Muscle of back (tissue), 13 donors: ENCODE measurements around the gene LINGO1. TPM values are rescaled to one million over a fixed set of nuclear protein-coding genes. Genes with fewer than 3 reads are reported as not detected.

Experiments used
- DNase-seq, 3 donors: peaks; one replicate each; pipeline versions ENCODE4 v3.0.0 to v3.0.0-alpha.2; 2013
- long read RNA-seq, 9 donors: transcript quantifications; one replicate each; lab custom pipeline, GENCODE V29; 2026
- polyA plus RNA-seq, 10 donors: library from polyadenylated mRNA; unstranded; fragments of 120-200 nt; gene quantifications; one replicate each; pipeline ENCODE4 v1.2.1, GENCODE V29; 2013; ENCODE audit not compliant: insufficient read length in 10 of 10

Gene LINGO1, protein sequence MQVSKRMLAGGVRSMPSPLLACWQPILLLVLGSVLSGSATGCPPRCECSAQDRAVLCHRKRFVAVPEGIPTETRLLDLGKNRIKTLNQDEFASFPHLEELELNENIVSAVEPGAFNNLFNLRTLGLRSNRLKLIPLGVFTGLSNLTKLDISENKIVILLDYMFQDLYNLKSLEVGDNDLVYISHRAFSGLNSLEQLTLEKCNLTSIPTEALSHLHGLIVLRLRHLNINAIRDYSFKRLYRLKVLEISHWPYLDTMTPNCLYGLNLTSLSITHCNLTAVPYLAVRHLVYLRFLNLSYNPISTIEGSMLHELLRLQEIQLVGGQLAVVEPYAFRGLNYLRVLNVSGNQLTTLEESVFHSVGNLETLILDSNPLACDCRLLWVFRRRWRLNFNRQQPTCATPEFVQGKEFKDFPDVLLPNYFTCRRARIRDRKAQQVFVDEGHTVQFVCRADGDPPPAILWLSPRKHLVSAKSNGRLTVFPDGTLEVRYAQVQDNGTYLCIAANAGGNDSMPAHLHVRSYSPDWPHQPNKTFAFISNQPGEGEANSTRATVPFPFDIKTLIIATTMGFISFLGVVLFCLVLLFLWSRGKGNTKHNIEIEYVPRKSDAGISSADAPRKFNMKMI
- polyA plus RNA-seq = 10 to 100 TPM in 3 of 10 donors, 1 to 10 TPM in 7; 6.9 to 15.4 (median 9.5) TPM
- long read RNA-seq, donor 1, partial matches to known transcripts = 0 of 2 reads
- long read RNA-seq, donor 1, other reads (novel, unspliced or antisense) = 0 of 2 reads
- long read RNA-seq, donor 2, partial matches to known transcripts = 0 of 2 reads
- long read RNA-seq, donor 2, other reads (novel, unspliced or antisense) = 0 of 2 reads
- long read RNA-seq, donor 3 = 0 reads
- long read RNA-seq, donor 4, partial matches to known transcripts = 0 of 3 reads
- long read RNA-seq, donor 4, other reads (novel, unspliced or antisense) = 0 of 3 reads
- long read RNA-seq, donor 5, transcript LINGO1-201 (2 exons, 3,055 nt) = major isoform, 13 of 13 reads
- long read RNA-seq, donor 5, partial matches to known transcripts = 0 of 13 reads
- long read RNA-seq, donor 5, other reads (novel, unspliced or antisense) = 0 of 13 reads
- long read RNA-seq, donor 6, partial matches to known transcripts = 0 of 2 reads
- long read RNA-seq, donor 6, other reads (novel, unspliced or antisense) = 0 of 2 reads
- long read RNA-seq, donor 7, transcript LINGO1-201 (2 exons, 3,055 nt) = major isoform, 6 of 6 reads
- long read RNA-seq, donor 7, partial matches to known transcripts = 0 of 6 reads
- long read RNA-seq, donor 7, other reads (novel, unspliced or antisense) = 0 of 6 reads
- long read RNA-seq, donor 8, partial matches to known transcripts = 0 of 2 reads
- long read RNA-seq, donor 8, other reads (novel, unspliced or antisense) = 0 of 2 reads
- long read RNA-seq, donor 9 = 0 reads

DNA sequence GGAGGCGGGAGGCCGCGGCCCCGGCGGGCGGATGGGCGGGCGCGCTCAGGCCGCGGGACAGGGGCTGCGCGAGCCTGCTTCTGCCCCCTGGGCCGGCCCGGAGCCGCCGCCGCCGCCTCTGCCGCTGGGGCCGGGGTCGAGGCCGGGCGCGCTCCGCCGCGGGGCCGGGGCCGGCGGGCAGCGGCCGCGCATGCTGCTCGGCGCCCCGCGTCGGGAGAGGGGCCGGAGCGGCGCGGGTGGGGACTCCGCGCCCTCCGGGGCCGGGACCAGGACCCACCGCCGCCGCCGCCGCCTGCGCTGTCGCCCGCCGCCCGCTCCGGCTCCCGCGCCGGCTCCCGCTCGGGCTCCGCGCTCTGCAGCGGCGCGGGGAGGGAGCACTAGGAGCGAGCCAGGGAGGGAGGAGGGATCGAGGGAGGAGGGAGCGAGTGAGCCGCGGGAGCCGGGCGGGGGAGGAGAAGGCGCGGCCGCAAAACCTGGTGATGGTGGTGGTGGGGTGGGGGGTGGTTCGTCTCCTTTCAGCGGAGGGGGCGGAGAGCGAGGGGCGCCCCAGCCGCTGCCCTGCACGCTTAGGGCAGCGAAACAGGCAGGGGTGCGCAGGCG is at the start of gene LINGO1:
Gene LINGO1 (minus strand): TSS at position 379 of the 600 bp plus-strand sequence. CDS start 597 bp downstream, outside the sequence.
- DNase-seq = peak in 2 of 3 donors; percentile 15 to 57

DNA sequence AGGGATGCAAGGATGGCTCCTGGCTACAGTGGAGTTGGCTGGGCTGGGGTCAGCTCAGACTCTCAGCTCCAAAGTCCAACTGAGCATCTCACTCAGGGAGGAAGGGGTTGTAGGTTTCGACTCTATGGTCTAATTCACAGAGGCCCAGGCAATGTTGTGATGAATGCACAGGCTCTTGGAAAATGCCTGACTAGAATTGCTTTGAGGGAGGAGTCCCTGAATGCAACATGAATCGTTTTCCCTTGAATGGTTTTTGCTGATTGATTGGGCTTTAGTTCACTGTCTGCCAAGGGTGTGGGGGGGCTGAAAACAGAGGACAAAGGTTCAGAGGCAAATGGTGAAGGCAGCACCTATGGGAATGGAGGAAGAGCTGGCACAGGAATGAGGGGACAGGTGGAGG is 48.6 kb upstream of the LINGO1 start:
- no peak for DNase-seq

DNA sequence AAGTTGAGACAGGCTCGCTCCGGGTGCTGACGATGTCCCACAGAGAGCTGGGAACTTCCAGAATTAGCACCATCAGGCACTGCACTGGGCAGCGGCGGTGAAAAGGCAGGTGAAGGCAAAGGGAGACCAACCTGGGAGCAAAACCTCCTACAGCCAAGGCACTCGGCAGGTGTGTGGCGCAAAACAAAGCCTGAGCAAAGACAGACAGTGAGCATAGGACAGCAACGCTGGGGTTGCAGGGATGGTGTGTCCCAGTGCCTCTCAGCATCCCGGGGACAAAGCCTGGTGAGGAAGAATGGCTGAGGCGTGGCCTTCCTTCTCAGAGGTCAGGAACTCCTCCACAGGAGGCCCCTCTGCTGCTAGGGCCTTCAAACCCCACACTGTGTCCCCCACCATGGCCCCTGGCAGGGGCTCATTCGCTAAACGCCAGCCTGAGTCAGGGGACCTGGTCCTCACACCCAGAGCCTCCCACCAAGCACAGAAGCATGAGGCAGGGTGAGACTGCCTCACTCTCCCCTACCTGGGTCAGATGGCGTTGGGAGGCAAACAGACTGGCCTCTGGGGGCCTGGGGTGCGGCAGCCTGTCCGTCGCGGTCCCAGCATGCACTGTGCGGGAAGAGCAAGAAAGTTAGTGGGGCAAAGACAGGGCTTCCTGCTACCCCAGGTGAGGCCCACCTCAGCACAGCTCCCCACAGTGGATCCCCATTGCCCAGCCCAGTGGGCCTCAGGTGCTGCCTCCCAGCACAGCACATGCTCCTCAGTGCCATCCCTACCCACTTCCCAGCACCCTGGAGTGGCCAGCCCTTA is 44.1 kb upstream of the LINGO1 start:
- no peak for DNase-seq

DNA sequence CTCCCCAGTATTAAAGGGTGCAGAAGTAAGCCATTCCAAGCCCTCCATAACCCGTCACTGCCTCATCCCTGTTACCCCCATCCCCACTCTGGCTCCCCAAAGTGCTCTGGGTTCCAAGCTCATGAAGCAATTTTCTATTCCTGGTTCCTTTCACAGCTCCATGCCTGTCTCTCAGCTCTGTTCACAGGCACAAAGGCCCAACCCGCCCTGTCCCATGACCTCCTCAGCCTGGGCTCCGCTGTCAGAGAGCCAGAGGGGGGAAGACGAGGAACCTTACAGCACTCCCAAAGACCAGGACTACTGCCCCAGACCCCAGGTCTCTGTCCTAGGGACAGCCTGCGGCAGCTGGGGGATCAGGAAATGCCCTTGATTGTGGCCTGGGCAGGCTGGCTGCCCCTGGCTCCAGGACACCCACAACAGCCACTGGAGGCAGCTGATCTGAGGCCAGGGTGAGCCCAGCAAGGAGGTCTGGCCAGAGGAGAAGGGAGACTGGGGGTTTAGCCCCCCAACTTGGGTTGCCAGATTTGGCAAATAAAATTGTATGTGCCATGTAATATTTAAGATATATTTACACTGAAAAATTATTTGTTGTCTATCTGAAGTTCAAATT is 43.2 kb upstream of the LINGO1 start:
- DNase-seq = no peak

DNA sequence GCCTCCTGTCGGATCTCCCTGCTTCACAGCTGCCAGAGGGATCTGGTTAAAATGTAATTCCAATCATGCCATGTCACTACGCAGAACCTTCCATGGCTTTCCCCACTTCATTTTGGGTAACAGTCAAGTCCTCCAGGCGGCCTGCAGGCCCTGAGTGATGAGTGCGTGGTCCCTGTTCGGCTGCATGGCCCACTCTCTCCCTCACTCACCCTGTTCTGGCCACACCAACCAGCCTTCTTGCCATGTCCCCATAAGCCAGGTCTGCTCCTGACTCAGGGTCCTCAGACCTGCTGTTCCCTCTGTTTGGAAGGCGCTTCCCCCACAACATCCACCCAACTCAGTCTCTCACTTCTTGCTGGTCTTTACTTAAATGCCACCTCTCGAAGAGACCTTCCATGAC is 41.6 kb upstream of the LINGO1 start:
- no peak for DNase-seq

DNA sequence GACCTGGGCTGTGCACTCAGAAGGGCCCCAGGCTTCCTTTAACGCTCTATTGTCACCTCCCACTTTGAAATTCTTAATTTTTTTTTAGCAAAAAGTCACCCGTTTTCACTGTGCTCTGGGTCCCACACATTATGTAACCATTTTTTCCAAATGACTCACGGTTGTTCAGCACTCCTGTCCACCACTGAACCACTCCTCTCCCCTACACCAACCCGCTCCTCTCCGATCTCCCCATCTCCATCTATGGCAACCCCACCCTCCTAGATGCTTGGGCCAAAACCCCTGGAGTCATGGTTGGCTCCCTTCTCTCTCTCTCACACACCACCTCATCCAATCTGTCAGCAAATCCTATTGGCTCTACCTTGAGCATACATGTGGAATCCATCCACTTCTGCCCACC is 41.2 kb upstream of the LINGO1 start:
- no peak for DNase-seq

DNA sequence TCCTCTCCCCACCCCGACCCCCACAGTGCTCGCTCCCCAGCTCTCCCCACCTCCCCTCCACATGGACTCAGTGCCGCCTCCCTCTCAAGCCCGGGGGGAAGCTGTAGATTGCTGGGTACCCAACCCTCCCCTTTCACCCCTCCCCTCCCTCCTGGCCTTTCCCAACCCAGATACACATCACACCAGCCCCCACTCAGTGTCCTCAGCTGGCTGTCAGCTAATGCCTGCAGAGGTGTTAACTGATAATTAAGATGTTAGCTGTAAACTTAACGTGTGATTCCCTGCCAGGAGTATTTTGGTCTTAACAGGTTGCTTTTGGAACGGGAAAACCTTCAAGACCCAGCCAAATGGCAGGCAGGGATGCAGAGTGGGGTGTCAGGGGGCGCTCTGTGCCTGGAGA is 39.4 kb upstream of the LINGO1 start:
- DNase-seq = no peak

DNA sequence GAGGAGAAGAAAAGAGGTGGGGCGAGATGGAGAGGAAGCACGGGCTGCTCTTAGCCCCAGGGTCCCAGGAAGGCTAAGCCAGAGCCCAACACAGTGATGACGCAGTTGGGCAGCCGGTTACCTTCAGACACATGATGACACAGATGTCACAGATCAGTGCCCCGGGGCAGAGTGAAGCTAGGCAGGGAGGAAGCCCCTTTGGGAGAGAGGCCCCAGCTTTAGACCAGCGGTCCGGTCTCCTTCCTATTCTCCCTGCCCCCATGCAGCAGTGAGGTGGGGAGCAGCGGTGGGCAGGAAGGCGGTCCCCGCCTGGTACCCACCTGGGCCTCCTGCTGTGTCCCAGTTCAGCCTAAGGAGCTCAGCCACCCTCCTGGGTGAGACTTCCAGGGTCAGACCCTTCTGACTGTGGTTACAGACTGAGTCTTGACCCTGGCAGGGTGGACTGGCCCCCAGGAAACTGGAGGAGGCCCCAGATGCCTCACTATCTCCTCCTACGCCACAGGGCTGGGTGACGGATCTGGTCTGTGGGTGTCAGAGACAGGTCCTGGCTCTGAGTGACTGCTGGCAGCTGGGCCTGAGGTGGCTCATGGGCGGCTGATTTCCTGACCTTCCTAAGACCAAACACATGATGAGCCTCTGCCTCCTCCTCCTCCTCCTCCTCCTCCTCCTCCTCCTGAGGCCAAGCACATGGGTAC is 38.8 kb upstream of the LINGO1 start:
- no peak for DNase-seq

DNA sequence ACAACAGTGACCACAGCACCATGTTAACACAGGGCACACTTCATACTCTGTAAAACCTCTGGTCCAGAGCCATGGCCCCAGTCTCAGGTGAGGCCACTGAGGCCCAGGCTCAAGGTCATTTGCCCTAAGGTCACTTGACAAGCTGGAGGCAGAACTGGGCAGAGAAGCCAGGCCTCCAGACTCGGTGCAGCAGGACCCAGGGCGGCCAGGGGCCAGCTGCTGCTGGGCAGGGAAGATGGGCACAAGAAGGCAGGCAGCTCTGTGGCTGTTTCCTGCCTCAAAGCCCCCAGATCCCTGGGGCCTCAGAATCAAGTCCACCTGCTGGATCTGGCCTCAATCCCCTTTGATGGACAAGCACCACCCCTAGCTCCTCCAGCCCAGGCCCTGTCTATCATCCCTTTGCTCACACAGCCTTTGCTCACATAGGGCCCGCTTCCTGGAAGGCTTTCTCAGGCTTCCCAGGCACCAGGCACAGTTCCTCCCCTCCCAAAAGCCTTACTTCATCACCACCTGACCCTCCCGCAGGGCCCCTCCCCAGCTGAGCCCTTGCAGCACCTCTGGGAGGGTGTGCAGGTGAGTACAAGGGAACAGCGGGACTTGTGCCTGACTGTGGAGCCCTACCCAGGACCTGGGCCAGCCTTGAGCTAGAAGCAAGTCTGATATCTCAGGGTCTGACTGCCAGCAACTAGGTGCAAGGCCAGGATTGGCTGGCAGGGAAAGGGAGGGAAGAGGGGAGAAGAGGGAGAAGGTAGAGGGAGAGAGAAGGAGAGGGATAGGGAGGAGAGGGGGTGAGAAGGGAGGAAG is 38.0 kb upstream of the LINGO1 start:
- DNase-seq = no peak

DNA sequence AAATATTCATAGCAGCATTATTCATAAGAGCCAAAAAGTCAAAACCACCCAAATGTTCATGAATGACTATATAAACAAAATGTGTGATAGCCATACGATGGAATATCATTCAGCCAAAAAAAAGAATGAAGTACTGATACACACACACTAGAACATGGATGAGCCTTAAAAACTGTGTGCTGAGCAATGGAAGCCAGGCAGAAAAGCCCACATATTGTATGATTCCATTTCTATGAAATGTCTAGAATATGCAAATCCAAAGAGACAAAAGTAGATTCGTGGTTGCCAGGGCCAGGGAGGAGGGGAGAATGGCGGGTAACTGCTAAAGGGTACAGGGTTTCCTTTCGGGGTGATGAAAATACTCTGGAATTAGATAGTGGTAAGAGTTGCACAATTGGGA is 37.2 kb upstream of the LINGO1 start:
- no peak for DNase-seq

DNA sequence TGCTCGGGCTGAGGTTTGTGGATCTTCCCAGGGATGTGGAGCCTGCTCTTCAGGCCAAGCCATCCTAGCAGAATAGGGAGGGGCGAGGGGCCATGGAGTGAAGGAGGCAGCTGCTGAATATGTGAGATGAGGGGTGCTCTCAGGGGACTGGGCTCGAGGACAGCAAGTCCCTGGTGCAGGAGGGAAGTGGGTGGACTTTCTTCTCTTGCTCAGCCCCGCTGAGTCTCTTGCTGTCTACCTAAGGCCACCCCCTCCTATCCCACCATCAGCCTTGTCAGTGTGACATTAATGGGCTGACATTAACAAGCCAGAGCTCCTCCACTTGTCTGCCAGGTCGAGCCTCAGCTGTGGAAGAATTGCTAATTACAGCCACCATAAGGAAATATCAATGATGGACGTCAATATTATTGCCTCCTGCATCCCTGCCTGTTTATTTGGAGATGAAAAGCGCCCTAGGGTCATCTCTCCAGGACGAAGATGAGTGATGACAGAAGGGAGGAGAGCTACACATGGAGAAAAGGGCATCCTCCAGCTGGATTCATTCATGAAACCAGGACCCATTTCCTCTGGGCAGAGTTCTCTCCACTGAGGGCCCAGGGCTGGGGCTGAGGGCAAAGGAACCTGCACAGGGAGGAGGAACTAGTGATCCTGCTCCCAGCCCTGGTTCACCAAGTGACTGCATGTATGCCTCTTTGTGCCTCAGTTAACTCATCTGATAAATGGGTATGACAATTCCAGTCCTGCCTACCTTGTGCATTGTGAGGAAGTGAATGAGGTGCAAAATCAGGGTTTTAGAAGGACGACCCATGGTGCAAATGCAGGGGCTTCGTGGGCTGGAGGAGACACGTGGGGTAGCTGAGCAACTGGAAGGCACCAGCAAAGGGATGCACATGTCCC is 34.9 kb upstream of the LINGO1 start:
- no peak for DNase-seq

DNA sequence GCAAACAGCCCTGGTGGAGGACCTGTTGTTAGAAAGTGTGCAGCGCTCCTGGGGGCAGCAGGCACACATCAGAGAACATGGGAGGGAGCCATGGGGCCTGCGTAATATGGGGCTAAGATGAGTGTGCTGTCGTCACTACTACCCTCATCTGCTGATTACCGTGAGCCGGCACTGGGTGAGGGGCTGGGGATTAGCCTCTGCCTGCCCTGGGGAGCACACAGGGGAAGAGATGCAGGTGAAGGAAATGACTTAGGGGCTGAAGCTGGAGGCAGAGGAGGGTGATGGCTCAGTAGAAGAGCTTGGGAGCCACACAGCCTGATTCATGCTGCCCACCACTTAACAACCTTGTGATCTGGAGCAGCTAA is 33.6 kb upstream of the LINGO1 start:
- no peak for DNase-seq

DNA sequence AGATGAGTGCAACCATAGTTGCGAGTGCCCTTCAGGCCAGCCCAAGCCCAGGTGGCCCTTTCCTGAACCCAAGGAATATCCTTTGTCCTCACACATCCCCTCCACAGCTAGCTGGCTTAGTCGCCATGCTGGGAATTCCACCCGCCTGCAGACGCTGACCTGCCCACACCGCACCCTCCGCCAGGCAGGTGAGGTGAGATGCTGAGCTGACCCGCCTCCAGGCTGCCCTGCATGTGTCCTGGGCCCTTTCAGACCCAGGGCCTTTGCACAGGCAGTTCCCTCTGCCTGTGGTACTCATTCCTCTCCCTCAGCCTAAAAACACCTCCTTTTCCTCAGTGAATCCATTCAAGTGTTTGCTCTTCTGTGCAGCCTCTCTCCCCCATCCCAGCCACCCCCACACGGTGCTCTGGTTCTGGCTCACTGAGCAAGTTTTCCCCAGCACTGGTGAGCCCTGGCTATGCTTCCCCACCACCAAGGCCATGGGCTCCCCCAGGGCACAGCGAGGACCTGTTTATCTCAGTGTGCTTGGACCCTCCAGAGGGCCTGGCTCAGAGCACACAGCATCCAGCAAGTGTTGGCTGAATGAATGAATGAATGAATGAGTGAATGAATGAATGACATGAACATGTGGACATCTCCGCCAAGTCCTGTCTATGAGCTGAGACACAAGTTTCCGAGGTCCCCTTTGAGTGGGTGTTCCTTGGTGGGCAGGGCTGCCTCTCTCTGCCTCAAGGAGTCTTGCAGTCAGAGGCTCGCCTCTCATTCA is 33.0 kb upstream of the LINGO1 start:
- no peak for DNase-seq

DNA sequence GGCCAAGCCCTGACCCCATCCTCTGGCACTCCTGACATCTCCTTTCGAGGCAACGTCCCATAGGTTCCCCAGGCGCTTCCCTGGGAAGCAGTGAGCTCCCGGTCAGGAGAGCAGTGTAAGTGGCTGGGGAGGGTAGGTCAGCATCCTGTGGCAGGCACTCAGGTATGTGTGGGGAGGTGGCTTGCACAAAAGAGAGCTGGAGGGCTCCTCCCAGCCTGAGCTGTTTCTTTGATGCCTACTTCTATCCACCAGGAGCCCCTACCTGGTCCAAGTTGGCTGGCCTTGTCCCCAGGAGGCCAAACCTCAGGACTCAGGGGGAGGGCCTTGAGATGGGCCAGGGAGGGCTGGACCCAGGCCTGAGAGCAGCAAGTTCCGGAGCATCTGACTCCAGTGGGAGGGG is 31.7 kb upstream of the LINGO1 start:
- DNase-seq = no peak

DNA sequence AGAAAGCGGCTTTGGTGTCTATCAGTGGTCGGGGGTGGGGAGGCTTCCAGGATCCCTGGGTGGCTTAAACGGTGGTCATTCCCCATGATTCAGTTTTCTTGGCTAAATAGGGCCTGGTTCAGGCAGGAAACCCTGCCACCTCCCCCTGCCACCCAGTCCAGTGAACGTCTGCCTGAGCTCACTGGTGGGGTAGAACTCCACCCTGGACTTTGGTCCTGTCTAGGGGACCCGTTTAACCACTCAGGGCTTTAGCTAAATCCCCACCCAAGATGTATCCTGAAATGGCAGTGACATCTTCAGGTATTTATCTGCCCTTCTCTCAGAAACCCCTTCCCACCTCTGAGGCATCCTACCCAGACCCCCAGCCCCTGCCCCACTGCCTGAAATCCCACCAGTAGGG is 30.5 kb upstream of the LINGO1 start:
- DNase-seq = no peak
